SJCRH30 (cell line): ENCODE results near the gene AKAP6. TPM values are rescaled to one million over a fixed set of nuclear protein-coding genes. Genes with fewer than 3 reads are reported as not detected.

Source experiments
- DNase-seq, 2 experiments: peaks; one replicate each; pipeline ENCODE4 v3.0.0-alpha.2; 2015 to 2020
- H3K27ac ChIP-seq: fragments of 250-450 bp; sonication (Bioruptor Pico); 2 replicates; pipeline ENCODE4 v1.5.1; 2020; ENCODE audit warnings: mild to moderate bottlenecking, moderate library complexity
- H3K27me3 ChIP-seq: fragments of 250-450 bp; sonication (Bioruptor Pico); 2 replicates; pipeline ENCODE4 v1.5.1; 2020; ENCODE audit warnings: mild to moderate bottlenecking, moderate library complexity
- H3K36me3 ChIP-seq: fragments of 250-450 bp; sonication (Bioruptor Pico); 2 replicates; pipeline ENCODE4 v1.5.1; 2020; ENCODE audit warnings: mild to moderate bottlenecking, moderate library complexity
- H3K4me1 ChIP-seq: fragments of 250-450 bp; sonication (Bioruptor Pico); 2 replicates; pipeline ENCODE4 v1.5.1; 2020; ENCODE audit warnings: mild to moderate bottlenecking, moderate library complexity
- H3K4me3 ChIP-seq: fragments of 250-450 bp; sonication (Bioruptor Pico); 2 replicates; pipeline ENCODE4 v1.5.1; 2020; ENCODE audit warnings: mild to moderate bottlenecking, moderate library complexity
- H3K9me3 ChIP-seq: fragments of 250-450 bp; sonication (Bioruptor Pico); replicated peaks from 2 replicates; pipeline ENCODE4 v1.5.1; 2020; ENCODE audit warnings: mild to moderate bottlenecking, moderate library complexity
- total RNA-seq: library from RNA; depleted of rRNA; stranded (reverse); fragments of >200 nt; shearing (Covaris generic); gene quantifications from 2 replicates; pipeline ENCODE4 v1.2.3, GENCODE V29; 2014

Gene AKAP6
- total RNA-seq, 1 experiment from 2014 or later, result 14.6 TPM

GRCh38 chr14:32342847-32343194, 13.7 kb downstream of the AKAP6 start:
- Histone ChIP-seq H3K27me3 (no peaks in the 10 kb centered on the region), H3K36me3 (no peaks in the 10 kb centered on the region), H3K4me1 (peaks cover 15% of the 10 kb centered on the region), H3K27ac (no peak overlapping the region), H3K9me3 (no peaks in the 10 kb centered on the region), H3K4me3 (no peak overlapping the region)
- no peak for DNase-seq

GRCh38 chr14:32343926-32344430, 14.9 kb downstream of the AKAP6 start:
- no peaks in the 10 kb centered on the region for H3K27me3 ChIP-seq
- H3K9me3 ChIP-seq, result no peaks in the 10 kb centered on the region
- DNase-seq, result peak; percentile 61 to 71
- no peak overlapping the region for H3K4me3 ChIP-seq
- peaks cover 13% of the 10 kb centered on the region for H3K4me1 ChIP-seq
- H3K36me3 ChIP-seq, result no peaks in the 10 kb centered on the region
- H3K27ac ChIP-seq, result no peak overlapping the region

- H3K4me3 ChIP-seq, result no peak overlapping the region
- H3K36me3 ChIP-seq, result no peaks in the 10 kb centered on the region
- peaks cover 7% of the 10 kb centered on the region; the same call in 1 of the 2 replicates for H3K4me1 ChIP-seq
- DNase-seq, result peak in 1 of 2 experiments; percentile 9
- no peaks in the 10 kb centered on the region for H3K27me3 ChIP-seq
- no peaks in the 10 kb centered on the region for H3K9me3 ChIP-seq
- no peak overlapping the region for H3K27ac ChIP-seq
These were observed 16.3 kb downstream of the AKAP6 start for GRCh38 chr14:32345311-32345791.

GRCh38 chr14:32349322-32349721, 20.2 kb downstream of the AKAP6 start:
- Histone ChIP-seq H3K27ac (no peak overlapping the region), H3K27me3 (no peaks in the 10 kb centered on the region), H3K9me3 (peaks cover 3% of the 10 kb centered on the region; the same call in 1 of the 2 replicates), H3K4me3 (no peak overlapping the region), H3K4me1 (peaks cover 4% of the 10 kb centered on the region; the same call in 1 of the 2 replicates), H3K36me3 (no peaks in the 10 kb centered on the region)
- DNase-seq, result no peak

GRCh38 chr14:32350020-32350419, 20.9 kb downstream of the AKAP6 start:
- peaks cover 4% of the 10 kb centered on the region; the same call in 1 of the 2 replicates for H3K4me1 ChIP-seq

GRCh38 chr14:32352631-32353030, 23.5 kb downstream of the AKAP6 start:
- Histone ChIP-seq H3K27me3 (no peaks in the 10 kb centered on the region), H3K9me3 (peaks cover 3% of the 10 kb centered on the region; the same call in 1 of the 2 replicates), H3K27ac (no peak overlapping the region), H3K4me3 (no peak overlapping the region), H3K4me1 (no peaks in the 10 kb centered on the region; the same call in 1 of the 2 replicates), H3K36me3 (no peaks in the 10 kb centered on the region)
- no peak for DNase-seq

More at GRCh38 chr14:32350020-32350419, 20.9 kb downstream of the AKAP6 start:
- no peak overlapping the region for H3K27ac ChIP-seq
- H3K9me3 ChIP-seq, result peaks cover 3% of the 10 kb centered on the region; the same call in 1 of the 2 replicates
- no peaks in the 10 kb centered on the region for H3K36me3 ChIP-seq
- no peaks in the 10 kb centered on the region for H3K27me3 ChIP-seq
- H3K4me3 ChIP-seq, result no peak overlapping the region
- no peak for DNase-seq

- Histone ChIP-seq H3K27ac (no peak overlapping the region), H3K4me3 (no peak overlapping the region), H3K4me1 (no peaks in the 10 kb centered on the region; the same call in 1 of the 2 replicates), H3K9me3 (peaks cover 3% of the 10 kb centered on the region; the same call in 1 of the 2 replicates), H3K36me3 (no peaks in the 10 kb centered on the region), H3K27me3 (no peaks in the 10 kb centered on the region)
- peak; percentile 52 for DNase-seq
These were observed 25.6 kb downstream of the AKAP6 start for GRCh38 chr14:32354716-32355115.

- Histone ChIP-seq H3K4me3 (no peak overlapping the region), H3K27me3 (no peaks in the 10 kb centered on the region), H3K9me3 (no peaks in the 10 kb centered on the region; the same call in 1 of the 2 replicates), H3K4me1 (no peaks in the 10 kb centered on the region; the same call in 1 of the 2 replicates), H3K27ac (no peak overlapping the region), H3K36me3 (no peaks in the 10 kb centered on the region)
- DNase-seq, result no peak
These were observed 29.7 kb downstream of the AKAP6 start for GRCh38 chr14:32358781-32359180.

GRCh38 chr14:32361674-32362073, 32.6 kb downstream of the AKAP6 start:
- Histone ChIP-seq H3K36me3 (no peaks in the 10 kb centered on the region), H3K4me1 (peaks cover 13% of the 10 kb centered on the region), H3K27ac (no peak overlapping the region), H3K9me3 (no peaks in the 10 kb centered on the region), H3K27me3 (no peaks in the 10 kb centered on the region), H3K4me3 (no peak overlapping the region)
- DNase-seq, result no peak

- H3K27ac ChIP-seq, result no peak overlapping the region
- H3K27me3 ChIP-seq, result no peaks in the 10 kb centered on the region
These were observed 34.7 kb downstream of the AKAP6 start for GRCh38 chr14:32363761-32364160.

GRCh38 chr14:32364941-32365340, 35.8 kb downstream of the AKAP6 start:
- Histone ChIP-seq H3K27me3 (no peaks in the 10 kb centered on the region), H3K36me3 (no peaks in the 10 kb centered on the region), H3K27ac (no peak overlapping the region), H3K4me1 (peaks cover 18% of the 10 kb centered on the region), H3K9me3 (no peaks in the 10 kb centered on the region), H3K4me3 (no peak overlapping the region)
- DNase-seq, result no peak

More at GRCh38 chr14:32363761-32364160, 34.7 kb downstream of the AKAP6 start:
- no peaks in the 10 kb centered on the region for H3K36me3 ChIP-seq
- peaks cover 18% of the 10 kb centered on the region for H3K4me1 ChIP-seq
- DNase-seq, result no peak
- H3K4me3 ChIP-seq, result no peak overlapping the region
- H3K9me3 ChIP-seq, result no peaks in the 10 kb centered on the region

GRCh38 chr14:32366256-32366879, 37.3 kb downstream of the AKAP6 start:
- H3K36me3 ChIP-seq, result no peaks in the 10 kb centered on the region
- H3K27ac ChIP-seq, result peak overlapping the region; percentile 21; the same call in 1 of the 2 replicates
- no peaks in the 10 kb centered on the region for H3K27me3 ChIP-seq
- H3K9me3 ChIP-seq, result no peaks in the 10 kb centered on the region
- H3K4me3 ChIP-seq, result no peak overlapping the region; the same call in 1 of the 2 replicates
- H3K4me1 ChIP-seq, result peaks cover 18% of the 10 kb centered on the region
- peak; percentile 48 to 62 for DNase-seq

GRCh38 chr14:32366986-32367385, 37.9 kb downstream of the AKAP6 start:
- no peak overlapping the region; the same call in 1 of the 2 replicates for H3K4me3 ChIP-seq
- peaks cover 18% of the 10 kb centered on the region for H3K4me1 ChIP-seq
- DNase-seq, result peak; percentile 59 to 65
- H3K9me3 ChIP-seq, result no peaks in the 10 kb centered on the region
- peak overlapping the region; percentile 21; the same call in 1 of the 2 replicates for H3K27ac ChIP-seq
- no peaks in the 10 kb centered on the region for H3K27me3 ChIP-seq
- no peaks in the 10 kb centered on the region for H3K36me3 ChIP-seq

GRCh38 chr14:32367516-32367915, 38.4 kb downstream of the AKAP6 start:
- Histone ChIP-seq H3K4me1 (peaks cover 18% of the 10 kb centered on the region), H3K36me3 (no peaks in the 10 kb centered on the region), H3K4me3 (no peak overlapping the region), H3K9me3 (no peaks in the 10 kb centered on the region), H3K27ac (peak overlapping the region; percentile 21; the same call in 1 of the 2 replicates), H3K27me3 (no peaks in the 10 kb centered on the region)
- peak in 1 of 2 experiments; percentile 12 for DNase-seq

- H3K4me1 ChIP-seq, result peaks cover 18% of the 10 kb centered on the region
- H3K4me3 ChIP-seq, result no peak overlapping the region
- no peak overlapping the region for H3K27ac ChIP-seq
- H3K27me3 ChIP-seq, result no peaks in the 10 kb centered on the region
- DNase-seq, result no peak
- no peaks in the 10 kb centered on the region for H3K36me3 ChIP-seq
- H3K9me3 ChIP-seq, result no peaks in the 10 kb centered on the region
These were observed 39.0 kb downstream of the AKAP6 start for GRCh38 chr14:32368107-32368506.
